CD4-positive, alpha-beta T cell (primary cell): ENCODE results near the gene SLC37A1. TPM values are rescaled to one million over a fixed set of nuclear protein-coding genes. Genes with fewer than 3 reads are reported as not detected.

ENCODE experiments used
- ATAC-seq: fragments of 200-7000 bp; cut with Tn5 transposase; one replicate; pipeline ENCODE4 v1.10.0; 2022; ENCODE audit warnings: mild to moderate bottlenecking; ENCODE audit not compliant: poor library complexity
- CTCF ChIA-PET: fragments of 350-600 bp; sonication (Branson Sonifier 250); formaldehyde crosslinking; loops from one replicate; lab custom pipeline; 2021; ENCODE audit warnings: antibody characterized with exemption, inconsistent platforms; lab: Charles Lee
- POLR2A ChIA-PET: fragments of 350-600 bp; sonication (Branson Sonifier 250); formaldehyde crosslinking; loops from one replicate; lab custom pipeline; 2021; ENCODE audit warnings: antibody characterized with exemption, inconsistent platforms; lab: Charles Lee
- DNase-seq, 14 experiments: peaks; one replicate each; pipeline ENCODE4 v3.0.0-alpha.2; 2013 to 2020; ENCODE audit warnings: mixed read lengths in 2 of 14
- H3K27ac ChIP-seq, 2 donors: one replicate each; pipeline versions ENCODE4 v1.5.1 to v1.7.0; 2013; ENCODE audit warnings: low read length in 2 of 2, low read depth in 1 of 2, mild to moderate bottlenecking in 1 of 2
- H3K27me3 ChIP-seq, 2 experiments: 1 replicate in 1 of 2; 2 replicates in 1 of 2; pipeline versions ENCODE4 v1.6.1 to v1.7.0; 2013; ENCODE audit warnings: low read length in 2 of 2, control low read depth in 1 of 2, mild to moderate bottlenecking in 1 of 2, moderate library complexity in 1 of 2; ENCODE audit not compliant: insufficient read depth in 2 of 2, control insufficient read depth in 1 of 2
- H3K36me3 ChIP-seq: one replicate; pipeline ENCODE4 v1.6.1; 2013; ENCODE audit warnings: low read length, control low read depth; ENCODE audit not compliant: insufficient read depth
- H3K4me1 ChIP-seq: one replicate; pipeline ENCODE4 v1.6.1; 2013; ENCODE audit warnings: low read length, control low read depth; ENCODE audit not compliant: insufficient read depth
- H3K4me3 ChIP-seq: one replicate; pipeline ENCODE4 v1.5.1; 2013; ENCODE audit warnings: mild to moderate bottlenecking, low read length, moderate library complexity
- H3K9me3 ChIP-seq, 2 experiments: 1 replicate in 1 of 2; 2 replicates in 1 of 2; pipeline versions ENCODE4 v1.6.1 to v1.7.0; 2013; ENCODE audit warnings: low read length in 2 of 2, mild to moderate bottlenecking in 2 of 2, control low read depth in 1 of 2, moderate library complexity in 1 of 2; ENCODE audit not compliant: control insufficient read depth in 1 of 2, insufficient read depth in 1 of 2
- H3K27ac Mint-ChIP-seq: one replicate; pipeline ENCODE4 v1.8.0; 2020; ENCODE audit warnings: mixed read lengths
- H3K27me3 Mint-ChIP-seq: one replicate; pipeline ENCODE4 v1.8.0; 2021; ENCODE audit warnings: mixed read lengths
- H3K36me3 Mint-ChIP-seq: one replicate; pipeline ENCODE4 v1.8.0; 2021; ENCODE audit warnings: low read depth, mixed read lengths
- H3K4me1 Mint-ChIP-seq: one replicate; pipeline ENCODE4 v1.8.0; 2021; ENCODE audit warnings: low read depth, mixed read lengths
- H3K4me3 Mint-ChIP-seq: one replicate; pipeline ENCODE4 v1.8.0; 2020; ENCODE audit warnings: mild to moderate bottlenecking, mixed read lengths
- H3K9me3 Mint-ChIP-seq: one replicate; pipeline ENCODE4 v1.8.0; 2020; ENCODE audit warnings: mixed read lengths
- intact Hi-C, 2 experiments: fragments of 100-400 bp; cut with DNase I in 1 of 2; cut with micrococcal nuclease in 1 of 2; formaldehyde crosslinking; loops; one replicate each; pipeline versions ENCODE4 v1.15.1 to v1.9.0; 2023 to 2025; cut with DNase I, micrococcal nuclease
- total RNA-seq, 174 experiments: library from RNA in 2 of 174; stranded (reverse) in 2 of 174; gene quantifications; one replicate each; pipeline ENCODE4 v1.2.3 and lab custom pipeline; 2021 to 2026
- TF ChIP-seq, protein P1 (sequence below): fragments of 200-600 bp; IDR thresholded peaks from one replicate; pipeline ENCODE4 v1.8.0; 2022; ENCODE audit warnings: antibody characterized with exemption, mild to moderate bottlenecking

SLC37A1 gene
- total RNA-seq, 2 experiments from 2014 or later, result 16.4 to 16.7 TPM

DNA sequence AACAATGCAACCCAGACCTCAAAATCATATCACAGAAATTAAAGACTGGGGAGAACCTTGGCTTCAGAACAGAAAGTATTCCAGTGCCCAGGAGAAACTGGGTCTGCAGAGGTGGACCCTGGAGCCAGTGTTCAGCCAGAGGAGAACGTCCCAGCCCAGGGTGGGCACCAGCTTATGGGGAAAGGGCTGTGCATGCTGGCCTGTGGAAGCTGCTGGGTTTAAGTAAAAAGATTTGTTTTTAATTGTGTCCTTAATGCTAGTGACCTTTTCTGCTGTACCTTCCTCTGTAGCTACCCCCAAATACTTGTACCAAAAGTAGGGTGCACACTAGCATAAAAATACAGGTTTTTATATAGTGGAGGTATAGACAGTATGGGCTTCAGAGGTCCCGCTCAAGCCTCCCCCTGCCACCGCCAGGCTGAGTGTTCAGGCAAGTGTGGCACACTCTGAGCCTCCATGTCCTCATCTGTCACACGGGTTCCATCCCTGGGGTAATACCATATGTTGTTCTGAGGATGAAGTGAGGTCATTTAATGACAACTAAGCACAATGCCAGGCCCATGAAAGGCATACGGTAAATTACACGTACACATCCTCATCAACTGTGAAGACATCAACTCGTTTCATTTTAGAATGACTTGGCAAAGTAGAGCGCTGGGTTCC is 47.0 kb downstream of the SLC37A1 start:
- TF ChIP-seq, protein P1, sequence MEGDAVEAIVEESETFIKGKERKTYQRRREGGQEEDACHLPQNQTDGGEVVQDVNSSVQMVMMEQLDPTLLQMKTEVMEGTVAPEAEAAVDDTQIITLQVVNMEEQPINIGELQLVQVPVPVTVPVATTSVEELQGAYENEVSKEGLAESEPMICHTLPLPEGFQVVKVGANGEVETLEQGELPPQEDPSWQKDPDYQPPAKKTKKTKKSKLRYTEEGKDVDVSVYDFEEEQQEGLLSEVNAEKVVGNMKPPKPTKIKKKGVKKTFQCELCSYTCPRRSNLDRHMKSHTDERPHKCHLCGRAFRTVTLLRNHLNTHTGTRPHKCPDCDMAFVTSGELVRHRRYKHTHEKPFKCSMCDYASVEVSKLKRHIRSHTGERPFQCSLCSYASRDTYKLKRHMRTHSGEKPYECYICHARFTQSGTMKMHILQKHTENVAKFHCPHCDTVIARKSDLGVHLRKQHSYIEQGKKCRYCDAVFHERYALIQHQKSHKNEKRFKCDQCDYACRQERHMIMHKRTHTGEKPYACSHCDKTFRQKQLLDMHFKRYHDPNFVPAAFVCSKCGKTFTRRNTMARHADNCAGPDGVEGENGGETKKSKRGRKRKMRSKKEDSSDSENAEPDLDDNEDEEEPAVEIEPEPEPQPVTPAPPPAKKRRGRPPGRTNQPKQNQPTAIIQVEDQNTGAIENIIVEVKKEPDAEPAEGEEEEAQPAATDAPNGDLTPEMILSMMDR, result no peak
- Histone ChIP-seq H3K4me3 (no peak overlapping the region), H3K9me3 (no peaks in the 10 kb centered on the region), H3K27ac (no peak overlapping the region), H3K27me3 (no peaks in the 10 kb centered on the region), H3K4me1 (no peaks in the 10 kb centered on the region), H3K36me3 (peaks cover 61% of the 10 kb centered on the region)
- no peak for ATAC-seq
- Mint-ChIP-seq H3K9me3 (no peaks in the 10 kb centered on the region), H3K36me3 (peaks cover 80% of the 10 kb centered on the region), H3K4me3 (no peak overlapping the region), H3K27ac (no peak overlapping the region), H3K27me3 (no peaks in the 10 kb centered on the region), H3K4me1 (no peaks in the 10 kb centered on the region)
- peak in 1 of 14 experiments; percentile 8 for DNase-seq
- intact Hi-C loops, result no loop called here
- ChIA-PET POLR2A (no interaction called here), CTCF (no interaction called here)

DNA sequence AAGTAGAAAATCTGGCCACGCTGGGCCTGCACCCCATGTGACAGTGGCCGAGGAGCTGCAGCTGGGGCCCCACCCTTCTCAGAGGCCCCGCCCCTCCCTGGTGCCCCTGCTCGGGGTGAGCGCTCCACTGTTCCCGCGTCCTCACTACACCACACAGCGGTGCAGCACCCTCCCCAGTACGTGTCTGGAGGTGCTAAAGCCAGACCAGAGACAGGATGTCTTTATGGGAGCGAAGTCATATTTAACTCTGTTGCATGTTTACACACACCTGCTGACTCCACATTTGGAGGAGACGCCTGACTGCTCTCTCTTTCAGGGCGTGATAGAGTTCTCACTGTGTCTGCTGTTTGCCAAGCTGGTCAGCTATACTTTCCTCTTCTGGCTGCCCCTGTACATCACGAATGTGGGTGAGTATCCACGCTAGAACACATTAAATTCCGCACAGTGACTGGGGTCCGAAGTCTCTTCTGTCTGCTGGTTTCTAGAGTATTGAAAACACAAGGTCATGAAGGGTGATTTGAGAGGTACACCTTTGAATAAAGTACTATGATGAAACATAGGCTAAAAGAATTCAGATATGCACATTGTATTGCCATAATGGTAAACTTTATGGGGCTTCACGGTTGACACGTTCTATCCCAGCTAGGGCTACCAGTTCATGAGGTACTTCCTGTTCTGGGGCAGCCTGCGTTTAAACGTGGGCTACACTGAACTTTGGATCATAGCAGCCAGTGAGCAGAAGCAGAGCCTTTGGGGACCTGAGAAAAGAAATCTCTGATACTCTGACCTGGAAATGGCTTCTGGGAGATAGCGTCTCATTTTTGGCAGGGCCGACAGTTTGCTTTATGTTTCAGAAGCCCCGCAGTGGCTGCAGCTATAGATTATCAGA is 48.4 kb downstream of the SLC37A1 start:
- no peak overlapping the region for H3K4me3 ChIP-seq
- Mint-ChIP-seq H3K4me3 (no peak overlapping the region), H3K9me3 (no peaks in the 10 kb centered on the region), H3K36me3 (peaks cover 75% of the 10 kb centered on the region), H3K27ac (no peak overlapping the region), H3K27me3 (no peaks in the 10 kb centered on the region), H3K4me1 (no peaks in the 10 kb centered on the region)
- TF ChIP-seq, protein P1, result no peak
- ChIA-PET POLR2A (no interaction called here), CTCF (no interaction called here)
- H3K4me1 ChIP-seq, result no peaks in the 10 kb centered on the region
- peak in 2 of 14 experiments; percentile 9 to 30 for DNase-seq
- ATAC-seq, result peak; percentile 48
- H3K27ac ChIP-seq, result no peak overlapping the region
- H3K27me3 ChIP-seq, result no peaks in the 10 kb centered on the region
- H3K36me3 ChIP-seq, result peaks cover 50% of the 10 kb centered on the region
- H3K9me3 ChIP-seq, result no peaks in the 10 kb centered on the region
- intact Hi-C loops, result no loop called here

DNA sequence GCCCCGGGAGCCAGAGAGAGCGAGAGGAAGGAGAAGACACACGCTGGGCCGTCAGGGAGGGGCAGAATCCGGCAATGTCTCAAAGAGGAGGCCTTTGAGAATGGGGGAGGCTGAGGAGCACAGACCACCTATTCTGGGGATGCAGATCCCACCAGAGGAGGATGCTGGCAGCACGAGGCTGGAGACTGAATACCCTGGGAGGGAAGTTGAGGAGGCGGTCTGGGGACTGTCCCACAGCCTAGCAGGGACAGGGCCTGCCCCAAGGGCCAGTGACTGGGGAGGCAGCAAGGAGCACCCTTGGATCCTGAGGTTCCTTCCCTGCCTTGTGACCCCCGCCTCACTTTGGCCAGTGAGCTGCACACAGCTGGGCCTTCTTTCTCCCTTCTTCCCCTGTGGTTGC is 49.2 kb downstream of the SLC37A1 start:
- H3K36me3 ChIP-seq, result peaks cover 50% of the 10 kb centered on the region
- no peak overlapping the region for H3K27ac Mint-ChIP-seq

More for the DNA sequence above, 49.2 kb downstream of the SLC37A1 start:
- Mint-ChIP-seq H3K36me3 (peaks cover 82% of the 10 kb centered on the region), H3K9me3 (no peaks in the 10 kb centered on the region), H3K27me3 (no peaks in the 10 kb centered on the region), H3K4me3 (no peak overlapping the region), H3K4me1 (no peaks in the 10 kb centered on the region)
- DNase-seq (peak in 1 of 14 experiments; percentile 27), ATAC-seq (no peak)
- TF ChIP-seq, protein P1, result no peak
- Histone ChIP-seq H3K4me1 (no peaks in the 10 kb centered on the region), H3K9me3 (no peaks in the 10 kb centered on the region), H3K27ac (no peak overlapping the region), H3K4me3 (no peak overlapping the region), H3K27me3 (no peaks in the 10 kb centered on the region)
- ChIA-PET POLR2A (no interaction called here), CTCF (no interaction called here)
- intact Hi-C loops, result no loop called here
